ENCODE data around the gene DNM2.
A peak's percentile ranks its signal among the peaks of the same experiment; 100 is the strongest.

Gene DNM2

GRCh38 chr19:10763828-10764339 is 46.0 kb downstream of the DNM2 start:
- Histone ChIP-seq H3K27ac (ENCODE audit: extremely low read depth, low read depth, low read length) (no peak overlapping the region), H3K36me3 (ENCODE audit: control insufficient read depth in 2 of 2, insufficient read depth in 1 of 2, low read length in 2 of 2) (peaks cover 0 to 39% of the 10 kb centered on the region in 2 experiments; a peak in 2 of 3 replicates), H3K9me3 (ENCODE audit: control insufficient read depth, insufficient read depth, low read depth, low read length) (no peaks in the 10 kb centered on the region), H3K4me3 (ENCODE audit: low read depth, low read length) (no peak overlapping the region), H3K4me1 (ENCODE audit: control insufficient read depth, insufficient read depth, low read length) (peaks cover 2% of the 10 kb centered on the region; the same call in 1 of the 2 replicates)
- ChIA-PET CTCF (interaction anchor here (0.6 kb wide), 1 partner anchor 20 kb away, joined by 3 read pairs; no protein-coding TSS in a partner anchor), POLR2A (no interaction called here)
- TF ChIP-seq SETDB1 (IDR thresholded peaks at IDR 0.05; ENCODE audit: insufficient read length, low read length), result no peak
- no peak for TF ChIP-seq ZBTB49 (tag by site-specific recombination; IDR thresholded peaks at IDR 0.05; ENCODE audit: low read depth)
- TF ChIP-seq, protein P1, sequence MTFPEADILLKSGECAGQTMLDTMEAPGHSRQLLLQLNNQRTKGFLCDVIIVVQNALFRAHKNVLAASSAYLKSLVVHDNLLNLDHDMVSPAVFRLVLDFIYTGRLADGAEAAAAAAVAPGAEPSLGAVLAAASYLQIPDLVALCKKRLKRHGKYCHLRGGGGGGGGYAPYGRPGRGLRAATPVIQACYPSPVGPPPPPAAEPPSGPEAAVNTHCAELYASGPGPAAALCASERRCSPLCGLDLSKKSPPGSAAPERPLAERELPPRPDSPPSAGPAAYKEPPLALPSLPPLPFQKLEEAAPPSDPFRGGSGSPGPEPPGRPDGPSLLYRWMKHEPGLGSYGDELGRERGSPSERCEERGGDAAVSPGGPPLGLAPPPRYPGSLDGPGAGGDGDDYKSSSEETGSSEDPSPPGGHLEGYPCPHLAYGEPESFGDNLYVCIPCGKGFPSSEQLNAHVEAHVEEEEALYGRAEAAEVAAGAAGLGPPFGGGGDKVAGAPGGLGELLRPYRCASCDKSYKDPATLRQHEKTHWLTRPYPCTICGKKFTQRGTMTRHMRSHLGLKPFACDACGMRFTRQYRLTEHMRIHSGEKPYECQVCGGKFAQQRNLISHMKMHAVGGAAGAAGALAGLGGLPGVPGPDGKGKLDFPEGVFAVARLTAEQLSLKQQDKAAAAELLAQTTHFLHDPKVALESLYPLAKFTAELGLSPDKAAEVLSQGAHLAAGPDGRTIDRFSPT (tag by site-specific recombination; IDR thresholded peaks at IDR 0.05), result peak; percentile 82
- TF ChIP-seq ZSCAN16 (tag by site-specific recombination; IDR thresholded peaks at IDR 0.05), result no peak

GRCh38 chr19:10764340-10764894 is 46.5 kb downstream of the DNM2 start:
- Histone ChIP-seq H3K36me3 (ENCODE audit: control insufficient read depth in 2 of 2, insufficient read depth in 1 of 2, low read length in 2 of 2) (peaks cover 0 to 44% of the 10 kb centered on the region in 2 experiments; a peak in 2 of 3 replicates), H3K27ac (ENCODE audit: extremely low read depth, low read depth, low read length) (no peak overlapping the region), H3K9me3 (ENCODE audit: control insufficient read depth, insufficient read depth, low read depth, low read length) (no peaks in the 10 kb centered on the region), H3K4me1 (ENCODE audit: control insufficient read depth, insufficient read depth, low read length) (peaks cover 2% of the 10 kb centered on the region; the same call in 1 of the 2 replicates), H3K4me3 (ENCODE audit: low read depth, low read length) (no peak overlapping the region)
- ChIA-PET CTCF (no interaction called here), POLR2A (no interaction called here)
- TF ChIP-seq ZBTB20 (tag by site-specific recombination; IDR thresholded peaks at IDR 0.05), result no peak
- TF ChIP-seq INSM2 (tag by site-specific recombination; IDR thresholded peaks at IDR 0.05), result no peak
- TF ChIP-seq ZSCAN30 (tag by site-specific recombination; IDR thresholded peaks at IDR 0.05), result no peak
- TF ChIP-seq, protein P2, sequence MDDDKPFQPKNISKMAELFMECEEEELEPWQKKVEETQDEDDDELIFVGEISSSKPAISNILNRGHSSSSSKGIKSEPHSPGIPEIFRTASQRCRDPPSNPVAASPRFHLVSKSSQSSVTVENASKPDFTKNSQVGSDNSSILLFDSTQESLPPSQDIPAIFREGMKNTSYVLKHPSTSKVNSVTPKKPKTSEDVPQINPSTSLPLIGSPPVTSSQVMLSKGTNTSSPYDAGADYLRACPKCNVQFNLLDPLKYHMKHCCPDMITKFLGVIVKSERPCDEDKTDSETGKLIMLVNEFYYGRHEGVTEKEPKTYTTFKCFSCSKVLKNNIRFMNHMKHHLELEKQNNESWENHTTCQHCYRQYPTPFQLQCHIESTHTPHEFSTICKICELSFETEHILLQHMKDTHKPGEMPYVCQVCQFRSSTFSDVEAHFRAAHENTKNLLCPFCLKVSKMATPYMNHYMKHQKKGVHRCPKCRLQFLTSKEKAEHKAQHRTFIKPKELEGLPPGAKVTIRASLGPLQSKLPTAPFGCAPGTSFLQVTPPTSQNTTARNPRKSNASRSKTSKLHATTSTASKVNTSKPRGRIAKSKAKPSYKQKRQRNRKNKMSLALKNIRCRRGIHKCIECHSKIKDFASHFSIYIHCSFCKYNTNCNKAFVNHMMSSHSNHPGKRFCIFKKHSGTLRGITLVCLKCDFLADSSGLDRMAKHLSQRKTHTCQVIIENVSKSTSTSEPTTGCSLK (tag by site-specific recombination; IDR thresholded peaks at IDR 0.05), result no peak
- TF ChIP-seq ZNF239 (tag by site-specific recombination; IDR thresholded peaks at IDR 0.05), result no peak

GRCh38 chr19:10766049-10766623 is 48.3 kb downstream of the DNM2 start:
- ChIA-PET POLR2A (interaction anchor here (0.6 kb wide), 1 partner anchor 15 kb away, joined by 3 read pairs; no protein-coding TSS in a partner anchor), CTCF (interaction anchor here (0.6 kb wide), 3 partner anchors 13 to 98 kb away, joined by 3 to 10 read pairs (median 5); no protein-coding TSS in a partner anchor)
- Histone ChIP-seq H3K27ac (ENCODE audit: extremely low read depth, low read depth, low read length) (no peak overlapping the region), H3K36me3 (ENCODE audit: control insufficient read depth in 2 of 2, insufficient read depth in 1 of 2, low read length in 2 of 2) (peaks cover 0 to 49% of the 10 kb centered on the region in 2 experiments; a peak in 2 of 3 replicates), H3K4me1 (ENCODE audit: control insufficient read depth, insufficient read depth, low read length) (no peaks in the 10 kb centered on the region), H3K4me3 (ENCODE audit: low read depth, low read length) (no peak overlapping the region), H3K9me3 (ENCODE audit: control insufficient read depth, insufficient read depth, low read depth, low read length) (no peaks in the 10 kb centered on the region)
- TF ChIP-seq ZNF548 (tag by site-specific recombination; IDR thresholded peaks at IDR 0.05), result no peak
- TF ChIP-seq ZSCAN23 (tag by site-specific recombination; IDR thresholded peaks at IDR 0.05), result no peak
- TF ChIP-seq, protein P3, sequence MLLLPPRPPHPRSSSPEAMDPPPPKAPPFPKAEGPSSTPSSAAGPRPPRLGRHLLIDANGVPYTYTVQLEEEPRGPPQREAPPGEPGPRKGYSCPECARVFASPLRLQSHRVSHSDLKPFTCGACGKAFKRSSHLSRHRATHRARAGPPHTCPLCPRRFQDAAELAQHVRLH (tag by site-specific recombination; IDR thresholded peaks at IDR 0.05), result no peak
- no peak for TF ChIP-seq PRDM1 (tag by site-specific recombination; IDR thresholded peaks at IDR 0.05)
- TF ChIP-seq ZSCAN30 (tag by site-specific recombination; IDR thresholded peaks at IDR 0.05), result no peak
- TF ChIP-seq ZNF473 (tag by site-specific recombination; IDR thresholded peaks at IDR 0.05), result no peak
- no peak for TF ChIP-seq YY1 (tag by site-specific recombination; IDR thresholded peaks at IDR 0.05)
- TF ChIP-seq ZNF221 (tag by site-specific recombination; IDR thresholded peaks at IDR 0.05; ENCODE audit: borderline replicate concordance), result no peak
- no peak for TF ChIP-seq KLF8 (tag by site-specific recombination; IDR thresholded peaks at IDR 0.05)
- TF ChIP-seq, protein P4, sequence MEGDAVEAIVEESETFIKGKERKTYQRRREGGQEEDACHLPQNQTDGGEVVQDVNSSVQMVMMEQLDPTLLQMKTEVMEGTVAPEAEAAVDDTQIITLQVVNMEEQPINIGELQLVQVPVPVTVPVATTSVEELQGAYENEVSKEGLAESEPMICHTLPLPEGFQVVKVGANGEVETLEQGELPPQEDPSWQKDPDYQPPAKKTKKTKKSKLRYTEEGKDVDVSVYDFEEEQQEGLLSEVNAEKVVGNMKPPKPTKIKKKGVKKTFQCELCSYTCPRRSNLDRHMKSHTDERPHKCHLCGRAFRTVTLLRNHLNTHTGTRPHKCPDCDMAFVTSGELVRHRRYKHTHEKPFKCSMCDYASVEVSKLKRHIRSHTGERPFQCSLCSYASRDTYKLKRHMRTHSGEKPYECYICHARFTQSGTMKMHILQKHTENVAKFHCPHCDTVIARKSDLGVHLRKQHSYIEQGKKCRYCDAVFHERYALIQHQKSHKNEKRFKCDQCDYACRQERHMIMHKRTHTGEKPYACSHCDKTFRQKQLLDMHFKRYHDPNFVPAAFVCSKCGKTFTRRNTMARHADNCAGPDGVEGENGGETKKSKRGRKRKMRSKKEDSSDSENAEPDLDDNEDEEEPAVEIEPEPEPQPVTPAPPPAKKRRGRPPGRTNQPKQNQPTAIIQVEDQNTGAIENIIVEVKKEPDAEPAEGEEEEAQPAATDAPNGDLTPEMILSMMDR (tag by site-specific recombination; IDR thresholded peaks at IDR 0.05), result no peak
